NT2/D1 (cell line): ENCODE measurements around the gene SFRP5.

Experiments
- YY1 ChIP-seq: IDR thresholded peaks from 2 replicates; pipeline ENCODE4 v1.6.1; 2011; ENCODE audit not compliant: insufficient read length, insufficient read depth
- ZNF274 ChIP-seq: IDR thresholded peaks from 2 replicates; pipeline ENCODE4 v1.6.1; 2011; ENCODE audit warnings: mild to moderate bottlenecking, low read depth, low read length

- TF ChIP-seq YY1, result no peak
- TF ChIP-seq ZNF274, result no peak
Observed at GRCh38 chr10:97760461-97761257, 11.1 kb downstream of the SFRP5 start.
